ENCODE results near the gene RTF1.
A peak's percentile ranks its signal among the peaks of the same experiment; 100 is the strongest.

RTF1 gene

GRCh38 chr15:41490355-41490754 lies 73.5 kb downstream of the RTF1 start:
- peak; percentile 15 for DNase-seq

- DNase-seq: no peak
Measured at GRCh38 chr15:41491889-41492288, 75.0 kb downstream of the RTF1 start.

GRCh38 chr15:41492597-41493204 lies 75.8 kb downstream of the RTF1 start:
- DNase-seq: no peak

GRCh38 chr15:41493205-41493901 lies 76.5 kb downstream of the RTF1 start, which contains the start of gene ITPKA:
Gene ITPKA (plus strand): TSS chr15:41493874. CDS start chr15:41493928, 54 bp downstream.
- no peak for DNase-seq

GRCh38 chr15:41493902-41494189 lies 77.0 kb downstream of the RTF1 start:
- no peak for DNase-seq

- no peak for DNase-seq
Measured at GRCh38 chr15:41494190-41494921, 77.5 kb downstream of the RTF1 start.

GRCh38 chr15:41494922-41495735 lies 78.2 kb downstream of the RTF1 start:
- no peak for DNase-seq

- no peak for DNase-seq
Measured at GRCh38 chr15:41495736-41496599, 79.1 kb downstream of the RTF1 start.

GRCh38 chr15:41498657-41499056 lies 81.8 kb downstream of the RTF1 start:
- no peak for DNase-seq

- DNase-seq: no peak
Measured at GRCh38 chr15:41499109-41499851, 82.4 kb downstream of the RTF1 start.

GRCh38 chr15:41501191-41501917 lies 84.5 kb downstream of the RTF1 start:
- DNase-seq: no peak

- DNase-seq: no peak
Measured at GRCh38 chr15:41501931-41502794, 85.3 kb downstream of the RTF1 start.

GRCh38 chr15:41502795-41503668 lies 86.1 kb downstream of the RTF1 start:
- no peak for DNase-seq

- no peak for DNase-seq
Measured at GRCh38 chr15:41503669-41504010, 86.7 kb downstream of the RTF1 start.

GRCh38 chr15:41504751-41505492 lies 88.0 kb downstream of the RTF1 start:
- no peak for DNase-seq

GRCh38 chr15:41505776-41506175 lies 88.9 kb downstream of the RTF1 start:
- no peak for DNase-seq

- DNase-seq: no peak
Measured at GRCh38 chr15:41506796-41507341, 90.0 kb downstream of the RTF1 start.

- DNase-seq: peak; percentile 49
Measured at GRCh38 chr15:41507820-41508290, 91.0 kb downstream of the RTF1 start.

All from NCI-H2029 treated with DMSO at 0.1 percent for 48 hours (cell line).